Neural progenitor cell (in vitro differentiated cells): ENCODE data around the gene TSNAXIP1. TPM values are rescaled to one million over a fixed set of nuclear protein-coding genes. Genes with fewer than 3 reads are reported as not detected.

ENCODE experiments used
- DNase-seq: peaks from one replicate; pipeline ENCODE4 v3.0.0-alpha.2; 2016; ENCODE audit warnings: low spot score
- H2AFZ ChIP-seq: fragments of 200-600 bp; sonication (generic); replicated peaks from 2 replicates; pipeline ENCODE4 v1.6.1; 2016; ENCODE audit warnings: antibody characterized with exemption
- H3F3A ChIP-seq: fragments of 200-600 bp; sonication (generic); 2 replicates; pipeline ENCODE4 v1.6.1; 2016; ENCODE audit warnings: antibody characterized with exemption, low read depth
- H3K27ac ChIP-seq: fragments of 200-600 bp; sonication (generic); 2 replicates; pipeline ENCODE4 v1.5.1; 2016; ENCODE audit warnings: mild to moderate bottlenecking
- H3K27me3 ChIP-seq: fragments of 200-600 bp; sonication (generic); 2 replicates; pipeline ENCODE4 v1.6.1; 2016; ENCODE audit warnings: mild to moderate bottlenecking, moderate library complexity
- H3K36me3 ChIP-seq: fragments of 200-600 bp; sonication (generic); 2 replicates; pipeline ENCODE4 v1.5.1; 2016
- H3K4me1 ChIP-seq: fragments of 200-600 bp; sonication (generic); 2 replicates; pipeline ENCODE4 v1.6.1; 2016; ENCODE audit warnings: mixed run types
- H3K4me2 ChIP-seq: fragments of 200-600 bp; sonication (generic); 2 replicates; pipeline ENCODE4 v1.6.1; 2016
- H3K4me3 ChIP-seq: fragments of 200-600 bp; sonication (generic); 2 replicates; pipeline ENCODE4 v1.5.1; 2016
- H3K79me2 ChIP-seq: fragments of 200-600 bp; sonication (generic); 2 replicates; pipeline ENCODE4 v1.6.1; 2016; ENCODE audit warnings: low read depth
- H3K9ac ChIP-seq: fragments of 200-600 bp; sonication (generic); 2 replicates; pipeline ENCODE4 v1.6.1; 2016
- H3K9me3 ChIP-seq: fragments of 200-600 bp; sonication (generic); 2 replicates; pipeline ENCODE4 v1.5.1; 2016; ENCODE audit warnings: low read depth
- H4K20me1 ChIP-seq: fragments of 200-600 bp; sonication (generic); 2 replicates; pipeline ENCODE4 v1.6.1; 2016; ENCODE audit warnings: low read depth
- H3K27ac Mint-ChIP-seq: 3 replicates; pipeline ENCODE4 v1.8.0; 2021; ENCODE audit warnings: mixed read lengths
- H3K27me3 Mint-ChIP-seq: 2 replicates; pipeline ENCODE4 v1.8.0; 2022; ENCODE audit warnings: low read depth, mild to moderate bottlenecking, inconsistent platforms, moderate library complexity, mixed read lengths; ENCODE audit not compliant: insufficient read depth
- H3K36me3 Mint-ChIP-seq: 3 replicates; pipeline ENCODE4 v1.8.0; 2021; ENCODE audit warnings: mixed read lengths
- H3K4me1 Mint-ChIP-seq: 3 replicates; pipeline ENCODE4 v1.8.0; 2021; ENCODE audit warnings: mixed read lengths
- H3K4me3 Mint-ChIP-seq: 3 replicates; pipeline ENCODE4 v1.8.0; 2021; ENCODE audit warnings: mild to moderate bottlenecking, moderate library complexity, mixed read lengths
- H3K9me3 Mint-ChIP-seq: 3 replicates; pipeline ENCODE4 v1.8.0; 2020; ENCODE audit warnings: mixed read lengths
- CTCF ChIP-seq: fragments of 200-600 bp; sonication (generic); IDR thresholded peaks from 2 replicates; pipeline ENCODE4 v1.5.1; 2017; ENCODE audit warnings: antibody characterized with exemption, mild to moderate bottlenecking
- EZH2 ChIP-seq: fragments of 200-600 bp; sonication (generic); IDR thresholded peaks from 2 replicates; pipeline ENCODE4 v1.6.1; 2017; ENCODE audit warnings: antibody characterized with exemption, mild to moderate bottlenecking, moderate library complexity
- EZH2phosphoT487 ChIP-seq: fragments of 200-600 bp; sonication (generic); IDR thresholded peaks from 2 replicates; pipeline ENCODE4 v1.6.1; 2017; ENCODE audit warnings: antibody characterized with exemption
- total RNA-seq: library from RNA; depleted of rRNA; stranded (reverse); fragments of >200 nt; gene quantifications from 2 replicates; pipeline ENCODE4 v1.2.3, GENCODE V29; 2015; ENCODE audit warnings: low replicate concordance

The TSNAXIP1 gene
- total RNA-seq, 1 donor from 2014 or later = 2.9 TPM

DNA sequence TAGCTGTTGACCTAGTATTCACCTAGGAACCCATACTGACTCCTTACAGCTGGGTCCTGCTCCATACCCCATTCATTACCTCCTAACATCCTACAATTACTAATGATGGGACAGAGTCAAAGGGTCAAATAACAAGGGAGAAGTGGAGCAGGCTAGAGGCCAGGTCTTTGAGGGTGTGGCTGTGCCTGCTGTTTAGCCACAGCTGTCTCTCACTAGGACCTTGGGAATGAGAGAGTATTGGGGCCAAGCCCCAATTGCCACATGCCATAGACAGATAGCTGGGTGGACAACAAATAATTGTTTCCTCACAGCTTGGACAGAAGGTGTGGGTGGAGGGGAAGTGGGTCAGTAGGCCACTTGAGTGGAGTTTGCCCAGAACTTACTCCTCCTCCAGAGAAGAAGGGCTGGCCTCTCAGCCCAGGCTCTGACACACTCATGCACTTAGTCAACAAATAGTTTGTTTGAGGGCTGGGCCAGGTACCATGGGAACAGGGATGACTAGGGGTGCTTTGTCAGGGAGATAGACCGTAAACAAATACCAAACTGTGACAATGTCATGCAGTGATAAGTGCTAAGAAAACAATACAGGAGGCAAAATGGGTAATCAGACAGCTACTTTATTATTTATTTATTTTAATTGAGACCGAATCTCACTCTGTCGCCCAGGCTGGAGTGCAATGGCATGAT is 51.0 kb downstream of the TSNAXIP1 start:
- peaks cover 100% of the 10 kb centered on the region for H3K79me2 ChIP-seq
- H3K27ac ChIP-seq = no peak overlapping the region
- TF ChIP-seq EZH2 = no peak
- TF ChIP-seq CTCF = no peak
- no peak for TF ChIP-seq EZH2phosphoT487
- Mint-ChIP-seq H3K9me3 (no peaks in the 10 kb centered on the region), H3K4me3 (no peak overlapping the region), H3K27ac (peak overlapping the region; percentile 60), H3K4me1 (peaks cover 16% of the 10 kb centered on the region), H3K36me3 (peaks cover 24% of the 10 kb centered on the region), H3K27me3 (peaks cover 2% of the 10 kb centered on the region)
- peaks cover 2% of the 10 kb centered on the region for H3F3A ChIP-seq
- peaks cover 100% of the 10 kb centered on the region for H4K20me1 ChIP-seq
- peaks cover under 1% of the 10 kb centered on the region for H3K4me1 ChIP-seq
- no peak overlapping the region for H3K4me2 ChIP-seq
- no peak overlapping the region for H2AFZ ChIP-seq
- no peak for DNase-seq
- no peaks in the 10 kb centered on the region for H3K36me3 ChIP-seq
- H3K4me3 ChIP-seq = no peak overlapping the region
- no peak overlapping the region for H3K9ac ChIP-seq
- no peaks in the 10 kb centered on the region for H3K27me3 ChIP-seq
- H3K9me3 ChIP-seq = no peaks in the 10 kb centered on the region

GRCh38 chr16:67858500-67858899 is 51.8 kb downstream of the TSNAXIP1 start:
- no peaks in the 10 kb centered on the region for H3K36me3 ChIP-seq
- no peak overlapping the region for H3K27ac ChIP-seq
- Mint-ChIP-seq H3K9me3 (no peaks in the 10 kb centered on the region), H3K4me1 (peaks cover 20% of the 10 kb centered on the region), H3K36me3 (peaks cover 26% of the 10 kb centered on the region), H3K27ac (peak overlapping the region; percentile 8), H3K27me3 (peaks cover 2% of the 10 kb centered on the region), H3K4me3 (no peak overlapping the region)
- no peaks in the 10 kb centered on the region for H3K27me3 ChIP-seq
- H3K9me3 ChIP-seq = no peaks in the 10 kb centered on the region
- H4K20me1 ChIP-seq = peaks cover 100% of the 10 kb centered on the region
- peaks cover 100% of the 10 kb centered on the region for H3K79me2 ChIP-seq
- no peak for DNase-seq
- no peak overlapping the region for H3K4me3 ChIP-seq
- no peak overlapping the region for H3K4me2 ChIP-seq
- TF ChIP-seq CTCF (no peak), EZH2phosphoT487 (no peak), EZH2 (no peak)
- H3F3A ChIP-seq = peaks cover 2% of the 10 kb centered on the region
- peaks cover 5% of the 10 kb centered on the region for H3K4me1 ChIP-seq
- no peak overlapping the region for H2AFZ ChIP-seq
- no peak overlapping the region for H3K9ac ChIP-seq

- no peak overlapping the region for H2AFZ ChIP-seq
- peak overlapping the region; percentile 14 for H3K27ac ChIP-seq
- H3K27me3 Mint-ChIP-seq = peaks cover 7% of the 10 kb centered on the region
- no peaks in the 10 kb centered on the region for H3K9me3 Mint-ChIP-seq
- peaks cover 99% of the 10 kb centered on the region for H4K20me1 ChIP-seq
- no peaks in the 10 kb centered on the region for H3K9me3 ChIP-seq
- peaks cover 19% of the 10 kb centered on the region for H3K4me1 Mint-ChIP-seq
- H3K36me3 Mint-ChIP-seq = peaks cover 30% of the 10 kb centered on the region
- no peak for DNase-seq
- no peaks in the 10 kb centered on the region for H3K36me3 ChIP-seq
- peaks cover 98% of the 10 kb centered on the region for H3K79me2 ChIP-seq
- H3K4me3 ChIP-seq = no peak overlapping the region
- peaks cover 8% of the 10 kb centered on the region for H3K4me1 ChIP-seq
- H3K27ac Mint-ChIP-seq = no peak overlapping the region
- H3F3A ChIP-seq = peaks cover 8% of the 10 kb centered on the region
- no peak overlapping the region for H3K4me2 ChIP-seq
- H3K27me3 ChIP-seq = no peaks in the 10 kb centered on the region
- H3K4me3 Mint-ChIP-seq = no peak overlapping the region
- H3K9ac ChIP-seq = no peak overlapping the region
- TF ChIP-seq EZH2 (no peak), EZH2phosphoT487 (no peak), CTCF (no peak)
Observed at GRCh38 chr16:67860589-67861398, 54.1 kb downstream of the TSNAXIP1 start.
